GM12874 (cell line): Measurements from ENCODE around the gene GAL3ST2.

Source experiments
- TF ChIP-seq, protein P1 (sequence below): IDR thresholded peaks from 2 replicates; pipeline ENCODE4 v1.5.1; 2011; ENCODE audit warnings: low read depth, mild to moderate bottlenecking, control low read depth, low read length, moderate library complexity; ENCODE audit not compliant: insufficient read depth

The GAL3ST2 gene

DNA sequence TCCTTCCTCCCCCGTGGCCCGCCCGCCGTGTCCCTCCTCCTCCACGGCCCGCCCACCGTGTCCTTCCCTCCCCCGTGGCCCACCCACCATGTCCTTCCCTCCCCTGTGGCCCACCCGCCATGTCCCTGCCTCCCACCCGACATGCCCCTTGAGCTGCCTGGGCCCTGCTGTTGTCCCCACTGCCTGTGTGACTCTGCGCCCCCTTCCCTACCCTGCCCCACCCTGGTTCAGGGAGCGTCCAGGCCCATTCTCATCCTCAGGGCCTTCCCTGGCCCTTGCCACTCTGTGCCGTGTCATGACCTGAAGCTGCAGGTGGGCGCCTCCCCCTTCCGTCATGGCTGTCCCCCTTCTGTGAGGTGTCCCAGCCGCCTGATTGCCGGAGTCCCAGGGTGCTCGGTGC is 21.5 kb upstream of the GAL3ST2 start:
- TF ChIP-seq, protein P1, sequence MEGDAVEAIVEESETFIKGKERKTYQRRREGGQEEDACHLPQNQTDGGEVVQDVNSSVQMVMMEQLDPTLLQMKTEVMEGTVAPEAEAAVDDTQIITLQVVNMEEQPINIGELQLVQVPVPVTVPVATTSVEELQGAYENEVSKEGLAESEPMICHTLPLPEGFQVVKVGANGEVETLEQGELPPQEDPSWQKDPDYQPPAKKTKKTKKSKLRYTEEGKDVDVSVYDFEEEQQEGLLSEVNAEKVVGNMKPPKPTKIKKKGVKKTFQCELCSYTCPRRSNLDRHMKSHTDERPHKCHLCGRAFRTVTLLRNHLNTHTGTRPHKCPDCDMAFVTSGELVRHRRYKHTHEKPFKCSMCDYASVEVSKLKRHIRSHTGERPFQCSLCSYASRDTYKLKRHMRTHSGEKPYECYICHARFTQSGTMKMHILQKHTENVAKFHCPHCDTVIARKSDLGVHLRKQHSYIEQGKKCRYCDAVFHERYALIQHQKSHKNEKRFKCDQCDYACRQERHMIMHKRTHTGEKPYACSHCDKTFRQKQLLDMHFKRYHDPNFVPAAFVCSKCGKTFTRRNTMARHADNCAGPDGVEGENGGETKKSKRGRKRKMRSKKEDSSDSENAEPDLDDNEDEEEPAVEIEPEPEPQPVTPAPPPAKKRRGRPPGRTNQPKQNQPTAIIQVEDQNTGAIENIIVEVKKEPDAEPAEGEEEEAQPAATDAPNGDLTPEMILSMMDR: no peak

DNA sequence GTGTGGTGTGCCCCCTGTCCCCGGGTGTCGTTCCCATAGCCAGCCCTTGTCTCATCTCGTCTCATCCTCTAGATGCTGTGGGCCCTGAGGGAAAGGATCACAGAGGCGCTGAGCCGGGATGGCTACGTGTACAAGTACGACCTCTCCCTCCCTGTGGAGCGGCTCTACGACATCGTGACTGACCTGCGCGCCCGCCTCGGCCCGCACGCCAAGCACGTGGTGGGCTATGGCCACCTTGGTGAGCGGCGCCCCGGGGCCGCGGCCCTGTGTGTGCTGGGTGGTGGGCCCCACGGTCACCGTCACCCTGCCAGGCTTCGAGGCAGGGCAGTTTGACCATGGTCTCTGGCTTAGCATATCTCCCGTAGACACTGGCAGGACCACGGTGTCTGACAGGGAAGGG is 20.8 kb upstream of the GAL3ST2 start:
- TF ChIP-seq, protein P1: no peak

DNA sequence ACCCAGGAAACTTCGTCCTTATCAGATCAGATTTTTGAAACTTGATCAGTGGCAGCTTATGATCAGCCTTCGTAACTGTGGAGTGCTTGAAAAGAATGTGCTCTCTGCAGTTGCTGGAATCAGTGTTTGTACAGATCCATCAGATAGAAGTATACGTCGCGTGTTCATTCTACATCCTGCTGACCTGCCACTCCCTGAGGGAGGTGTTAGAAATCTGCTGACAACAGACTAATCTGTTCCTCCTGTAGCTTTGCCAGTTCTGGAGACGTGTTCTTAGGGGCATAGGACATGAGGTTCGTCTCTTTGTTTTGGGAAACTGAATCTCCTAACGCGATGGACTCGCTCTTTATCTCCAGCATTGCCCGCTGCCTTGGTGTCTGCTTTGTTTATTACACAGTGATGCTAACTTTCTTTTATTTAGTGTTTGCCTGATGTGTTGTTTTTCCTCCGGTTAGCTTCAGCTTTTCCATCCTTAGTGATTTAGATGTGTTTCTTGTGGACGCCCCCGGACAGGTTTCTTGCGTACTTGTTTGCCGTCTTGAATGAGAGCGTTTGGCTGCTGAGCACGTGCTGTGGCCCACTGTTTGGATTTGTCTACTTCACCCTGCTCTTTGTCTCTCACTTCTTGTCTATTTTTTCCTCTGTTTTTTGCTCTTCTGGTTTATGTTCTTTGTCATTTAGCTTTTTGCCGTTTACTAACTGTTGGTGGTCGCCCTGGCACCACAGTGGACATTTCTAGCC is 17.4 kb upstream of the GAL3ST2 start:
- TF ChIP-seq, protein P1: no peak

DNA sequence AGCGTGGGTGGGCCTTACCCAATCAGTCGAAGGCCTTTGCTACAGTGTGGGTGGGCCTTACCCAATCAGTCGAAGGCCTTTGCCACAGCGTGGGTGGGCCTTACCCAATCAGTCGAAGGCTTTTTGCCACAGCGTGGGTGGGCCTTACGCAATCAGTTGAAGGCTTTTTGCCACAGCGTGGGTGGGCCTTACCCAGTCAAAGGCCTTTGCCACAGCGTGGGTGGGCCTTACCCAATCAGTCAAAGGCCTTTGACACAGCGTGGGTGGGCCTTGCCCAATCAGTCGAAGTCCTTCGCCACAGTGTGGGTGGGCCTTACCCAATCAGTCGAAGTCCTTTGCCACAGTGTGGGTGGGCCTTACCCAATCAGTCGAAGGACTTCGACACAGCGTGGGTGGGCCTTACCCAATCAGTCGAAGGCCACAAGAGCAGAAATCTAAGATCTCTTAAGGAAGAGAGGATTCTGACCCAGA is 16.3 kb upstream of the GAL3ST2 start:
- TF ChIP-seq, protein P1: no peak

DNA sequence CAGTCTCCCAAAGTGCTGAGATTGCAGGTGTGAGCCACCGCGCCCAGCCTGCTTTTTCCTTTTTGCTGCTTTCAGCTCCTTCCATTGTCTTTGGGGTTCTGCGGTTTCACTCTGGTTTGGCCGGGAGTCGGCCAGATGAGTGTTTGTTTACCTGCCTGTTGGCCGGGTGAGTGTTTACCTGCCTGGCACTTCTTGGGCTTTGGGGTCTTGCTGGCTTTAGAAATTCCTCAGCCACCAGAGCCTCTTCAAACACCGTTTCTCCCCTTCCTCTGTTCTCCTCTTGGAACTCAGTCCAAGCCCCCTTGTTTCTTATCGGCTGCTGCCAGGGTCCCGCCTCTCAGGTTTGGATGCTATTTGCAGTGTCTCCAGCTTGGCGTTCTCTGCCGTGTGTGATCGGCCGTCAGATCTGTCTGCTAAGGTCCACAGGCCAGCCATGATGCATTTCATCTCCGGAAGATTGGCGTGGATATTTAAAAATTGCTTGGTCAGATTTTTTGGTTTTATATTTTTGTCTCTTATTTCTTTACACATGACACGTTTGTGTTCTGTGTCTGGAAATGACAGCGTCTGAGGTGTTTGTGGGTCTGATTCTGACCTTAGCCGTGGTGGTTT is 14.2 kb upstream of the GAL3ST2 start:
- TF ChIP-seq, protein P1: no peak

DNA sequence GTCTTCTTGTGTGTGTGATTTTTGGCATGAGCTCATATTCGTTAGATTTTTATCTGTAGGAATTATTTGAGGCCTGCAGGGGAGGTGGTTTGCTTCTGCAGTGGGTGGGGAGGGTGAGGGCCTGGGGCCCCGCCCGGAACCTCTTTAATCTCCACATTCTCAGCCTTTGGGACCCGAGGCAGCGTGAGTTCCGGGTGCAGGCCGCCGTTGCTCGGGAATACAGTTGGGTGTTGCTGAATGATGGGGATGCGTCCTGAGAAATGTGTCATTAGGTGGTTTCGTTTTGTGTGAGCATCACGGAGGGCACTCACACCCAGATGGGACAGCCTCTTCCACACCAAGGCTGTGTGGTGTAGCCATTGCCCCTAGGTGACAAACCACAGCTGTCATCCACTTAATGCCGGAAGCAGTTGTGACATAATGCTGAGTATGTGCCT is 13.7 kb upstream of the GAL3ST2 start:
- TF ChIP-seq, protein P1: no peak

DNA sequence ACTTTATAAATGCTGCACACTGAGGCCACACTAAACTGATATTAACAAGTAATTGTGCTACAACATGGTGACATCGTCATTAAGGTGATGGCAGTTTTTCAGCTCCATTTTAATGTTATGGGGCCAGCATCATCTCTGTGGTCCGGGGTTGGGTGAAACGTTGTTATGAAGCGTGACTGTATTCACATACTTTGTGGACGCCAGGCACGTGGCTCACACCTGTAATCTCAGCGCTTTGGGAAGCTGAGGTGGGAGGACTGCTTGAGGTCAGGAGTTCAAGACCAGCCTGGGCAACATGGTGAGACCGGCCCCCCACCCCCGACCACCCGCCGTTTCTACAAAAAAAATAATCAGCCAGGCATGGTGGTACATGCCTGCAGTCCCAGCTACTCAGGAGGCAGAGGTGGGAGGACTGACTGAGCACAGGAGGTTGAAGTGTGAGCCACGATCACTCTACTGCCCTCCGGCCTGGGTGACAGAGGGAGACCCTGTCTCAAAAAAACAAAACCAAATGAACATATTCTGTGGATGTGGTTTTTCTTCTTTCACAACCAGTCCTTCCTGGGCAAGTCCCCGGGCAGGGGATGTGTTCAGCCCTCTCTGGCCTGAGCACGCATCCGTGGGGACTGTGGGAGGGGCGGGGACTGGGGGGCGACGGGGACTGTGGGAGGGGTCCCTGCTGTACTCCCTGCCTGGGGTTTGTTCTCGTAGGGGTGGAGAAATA is 12.9 kb upstream of the GAL3ST2 start:
- TF ChIP-seq, protein P1: no peak
